ENCODE measurements around the gene OR7C2. TPM values are rescaled to one million over a fixed set of nuclear protein-coding genes. Genes with fewer than 3 reads are reported as not detected.
A peak's percentile ranks its signal among the peaks of the same experiment; 100 is the strongest.

The OR7C2 gene
- total RNA-seq, 2 experiments from 2014 or later, result not detected

GRCh38 chr19:14954071-14954655, 12.9 kb downstream of the OR7C2 start:
- CTCF ChIA-PET, result no interaction called here
- Mint-ChIP-seq H3K27ac (no peak overlapping the region), H3K4me3 (no peak overlapping the region), H3K4me1 (no peaks in the 10 kb centered on the region), H3K9me3 (ENCODE audit: low read depth) (peaks cover 10% of the 10 kb centered on the region), H3K27me3 (peaks cover 7% of the 10 kb centered on the region), H3K36me3 (ENCODE audit: low read depth) (no peaks in the 10 kb centered on the region)
- POLR2A ChIA-PET, result no interaction called here
- ATAC-seq (no peak), DNase-seq (peak; percentile 21)
- intact Hi-C loops (cut with DNase I, micrococcal nuclease), result no loop called here

GRCh38 chr19:14957464-14957863, 16.2 kb downstream of the OR7C2 start:
- peaks cover 14% of the 10 kb centered on the region for H3K9me3 Mint-ChIP-seq (ENCODE audit: low read depth)
- CTCF ChIA-PET, result no interaction called here
- POLR2A ChIA-PET, result no interaction called here
- no peak overlapping the region for H3K4me3 Mint-ChIP-seq
- no peak for ATAC-seq
- peaks cover 11% of the 10 kb centered on the region for H3K27me3 Mint-ChIP-seq
- DNase-seq, result no peak
- H3K27ac Mint-ChIP-seq, result no peak overlapping the region
- intact Hi-C loops (cut with DNase I, micrococcal nuclease), result no loop called here
- H3K36me3 Mint-ChIP-seq (ENCODE audit: low read depth), result no peaks in the 10 kb centered on the region
- H3K4me1 Mint-ChIP-seq, result no peaks in the 10 kb centered on the region

GRCh38 chr19:14959263-14959662, 18.0 kb downstream of the OR7C2 start:
- POLR2A ChIA-PET, result no interaction called here
- intact Hi-C loops (cut with DNase I, micrococcal nuclease), result no loop called here
- DNase-seq (no peak), ATAC-seq (no peak)
- Mint-ChIP-seq H3K27me3 (peaks cover 12% of the 10 kb centered on the region), H3K27ac (no peak overlapping the region), H3K36me3 (ENCODE audit: low read depth) (no peaks in the 10 kb centered on the region), H3K4me1 (no peaks in the 10 kb centered on the region), H3K9me3 (ENCODE audit: low read depth) (peaks cover 14% of the 10 kb centered on the region), H3K4me3 (no peak overlapping the region)
- CTCF ChIA-PET, result no interaction called here

GRCh38 chr19:14961956-14962685, 20.8 kb downstream of the OR7C2 start:
- Mint-ChIP-seq H3K27me3 (peaks cover 8% of the 10 kb centered on the region), H3K4me1 (no peaks in the 10 kb centered on the region), H3K27ac (no peak overlapping the region), H3K9me3 (ENCODE audit: low read depth) (peaks cover 10% of the 10 kb centered on the region), H3K4me3 (no peak overlapping the region), H3K36me3 (ENCODE audit: low read depth) (no peaks in the 10 kb centered on the region)
- ATAC-seq (no peak), DNase-seq (no peak)
- CTCF ChIA-PET, result no interaction called here
- POLR2A ChIA-PET, result no interaction called here
- intact Hi-C loops (cut with DNase I, micrococcal nuclease), result no loop called here

GRCh38 chr19:14968247-14968646, 27.0 kb downstream of the OR7C2 start:
- intact Hi-C loops (cut with DNase I, micrococcal nuclease), result no loop called here
- POLR2A ChIA-PET, result interaction anchor here (0.5 kb wide), 1 partner anchor 30 kb away, joined by 4 read pairs; no protein-coding TSS in a partner anchor
- Mint-ChIP-seq H3K27me3 (peaks cover 13% of the 10 kb centered on the region), H3K36me3 (ENCODE audit: low read depth) (no peaks in the 10 kb centered on the region), H3K27ac (no peak overlapping the region), H3K4me1 (no peaks in the 10 kb centered on the region), H3K9me3 (ENCODE audit: low read depth) (no peaks in the 10 kb centered on the region), H3K4me3 (no peak overlapping the region)
- CTCF ChIA-PET, result no interaction called here
- ATAC-seq, result no peak
- no peak for DNase-seq

DNA sequence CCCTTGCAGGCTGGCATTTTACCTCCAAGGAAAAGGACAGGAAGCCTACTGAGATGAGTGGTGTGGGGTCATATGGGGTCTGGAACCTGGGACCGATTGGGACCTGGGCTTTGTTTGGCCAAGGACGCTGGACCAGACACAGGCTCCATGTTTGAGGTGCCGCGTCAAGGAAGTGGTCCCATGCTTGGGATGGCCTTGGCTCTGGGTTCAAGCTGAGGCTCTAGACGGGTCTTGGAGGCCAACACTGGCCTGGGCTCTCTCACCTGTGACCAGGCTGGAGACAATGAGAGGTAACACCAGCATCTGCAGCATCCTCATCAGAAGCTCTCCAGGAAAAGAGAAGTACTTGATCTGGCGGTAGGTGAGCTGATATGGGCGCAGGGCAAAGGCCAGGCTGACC, 30.2 kb downstream of the OR7C2 start:
- intact Hi-C loops (cut with DNase I, micrococcal nuclease), result no loop called here
- H3K27me3 Mint-ChIP-seq, result peaks cover 17% of the 10 kb centered on the region
- H3K36me3 Mint-ChIP-seq (ENCODE audit: low read depth), result no peaks in the 10 kb centered on the region
- ATAC-seq, result no peak
- ChIA-PET POLR2A (no interaction called here), CTCF (no interaction called here)
- H3K27ac Mint-ChIP-seq, result no peak overlapping the region
- no peaks in the 10 kb centered on the region for H3K4me1 Mint-ChIP-seq
- H3K4me3 Mint-ChIP-seq, result no peak overlapping the region
- DNase-seq, result no peak
- no peaks in the 10 kb centered on the region for H3K9me3 Mint-ChIP-seq (ENCODE audit: low read depth)

DNA sequence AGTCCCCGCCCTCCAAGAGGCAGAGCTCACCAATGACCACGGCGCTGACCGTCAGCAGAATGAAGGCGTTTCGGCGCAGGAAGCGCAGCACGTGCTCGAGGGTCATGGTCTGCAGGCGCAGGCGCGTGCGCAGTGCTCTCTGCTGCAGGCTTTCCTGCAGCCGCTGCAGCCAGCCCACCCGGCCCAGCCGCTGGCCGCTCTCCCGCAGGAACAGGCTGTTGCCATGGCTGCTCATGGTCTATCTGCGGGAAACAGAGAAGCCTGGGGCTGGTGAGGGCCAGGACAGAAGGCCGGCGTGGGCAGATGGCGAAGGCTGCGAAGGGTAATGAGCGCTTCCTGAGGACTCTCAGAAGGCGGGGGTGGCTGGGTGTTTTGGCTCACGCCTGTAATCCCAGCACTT, 31.4 kb downstream of the OR7C2 start:
- H3K9me3 Mint-ChIP-seq (ENCODE audit: low read depth), result no peaks in the 10 kb centered on the region

GRCh38 chr19:14974488-14974887, 33.2 kb downstream of the OR7C2 start:
- ATAC-seq, result no peak
- Mint-ChIP-seq H3K4me3 (no peak overlapping the region), H3K4me1 (peaks cover 5% of the 10 kb centered on the region), H3K36me3 (ENCODE audit: low read depth) (no peaks in the 10 kb centered on the region), H3K27me3 (peaks cover 31% of the 10 kb centered on the region), H3K27ac (no peak overlapping the region), H3K9me3 (ENCODE audit: low read depth) (no peaks in the 10 kb centered on the region)
- POLR2A ChIA-PET, result no interaction called here
- intact Hi-C loops (cut with DNase I, micrococcal nuclease), result no loop called here
- no peak for DNase-seq
- CTCF ChIA-PET, result no interaction called here

More for the DNA sequence above, 31.4 kb downstream of the OR7C2 start:
- ChIA-PET CTCF (no interaction called here), POLR2A (no interaction called here)
- Mint-ChIP-seq H3K36me3 (ENCODE audit: low read depth) (no peaks in the 10 kb centered on the region), H3K4me1 (no peaks in the 10 kb centered on the region), H3K4me3 (no peak overlapping the region), H3K27ac (no peak overlapping the region), H3K27me3 (peaks cover 23% of the 10 kb centered on the region)
- intact Hi-C loops (cut with DNase I, micrococcal nuclease), result no loop called here
- no peak for ATAC-seq
- no peak for DNase-seq

DNA sequence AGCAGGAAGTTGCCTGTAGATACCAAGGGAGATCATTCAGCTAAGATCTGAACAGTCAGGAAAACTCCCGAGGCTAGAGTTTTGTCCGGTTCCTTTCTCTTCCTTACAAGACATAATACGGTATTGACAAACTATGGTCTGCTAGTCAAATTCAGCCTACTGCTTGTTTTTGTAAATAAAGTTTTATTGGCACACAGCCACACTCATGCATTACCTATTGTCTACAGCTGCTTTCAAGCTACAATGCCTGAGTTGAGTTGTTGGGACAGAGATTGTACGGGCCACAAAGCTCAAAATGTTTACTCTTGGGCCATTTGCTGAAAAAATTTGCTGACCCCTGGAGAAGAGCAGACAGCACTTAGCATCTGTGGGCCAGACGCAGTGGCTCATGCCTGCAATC, 35.8 kb downstream of the OR7C2 start:
- Mint-ChIP-seq H3K27ac (no peak overlapping the region), H3K4me1 (peaks cover 5% of the 10 kb centered on the region), H3K9me3 (ENCODE audit: low read depth) (no peaks in the 10 kb centered on the region), H3K27me3 (peaks cover 43% of the 10 kb centered on the region), H3K4me3 (no peak overlapping the region), H3K36me3 (ENCODE audit: low read depth) (no peaks in the 10 kb centered on the region)
- ChIA-PET POLR2A (no interaction called here), CTCF (interaction anchor here (0.6 kb wide), 1 partner anchor 14 kb away, joined by 3 read pairs; no protein-coding TSS in a partner anchor)
- ATAC-seq (no peak), DNase-seq (no peak)
- intact Hi-C loops (cut with DNase I, micrococcal nuclease), result no loop called here

DNA sequence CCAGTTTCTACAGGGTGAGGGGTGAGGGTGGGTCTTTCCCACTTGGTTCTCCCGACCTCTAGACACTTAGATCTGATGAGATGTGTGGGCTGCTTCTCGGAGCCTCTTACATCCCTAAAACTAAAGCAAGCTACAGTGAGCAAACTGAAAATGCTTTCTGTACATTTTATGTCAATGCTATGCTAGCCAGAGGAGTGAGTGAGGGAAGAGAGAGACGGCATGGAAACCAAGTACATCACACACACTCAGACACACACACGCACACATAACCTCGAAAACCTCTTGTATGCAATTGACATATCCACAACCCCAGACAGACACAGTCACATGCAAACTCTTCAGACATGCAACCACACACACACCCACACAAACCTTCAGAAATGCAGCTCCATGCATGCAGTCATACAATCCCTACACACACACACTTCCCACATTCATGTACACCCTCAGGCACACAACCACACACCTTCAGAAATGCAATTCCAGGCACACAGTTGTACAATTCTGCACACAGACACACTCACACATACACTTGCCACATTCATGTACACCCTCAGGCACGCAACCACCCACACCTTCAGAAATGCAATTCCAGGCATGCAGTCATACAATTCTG, 37.0 kb downstream of the OR7C2 start:
- no peak for DNase-seq
- ATAC-seq, result no peak
- intact Hi-C loops (cut with DNase I, micrococcal nuclease), result no loop called here
- ChIA-PET CTCF (no interaction called here), POLR2A (no interaction called here)
- no peaks in the 10 kb centered on the region for H3K9me3 Mint-ChIP-seq (ENCODE audit: low read depth)
- peaks cover 40% of the 10 kb centered on the region for H3K27me3 Mint-ChIP-seq
- peaks cover 5% of the 10 kb centered on the region for H3K4me1 Mint-ChIP-seq
- H3K4me3 Mint-ChIP-seq, result no peak overlapping the region
- no peak overlapping the region for H3K27ac Mint-ChIP-seq
- H3K36me3 Mint-ChIP-seq (ENCODE audit: low read depth), result no peaks in the 10 kb centered on the region

GRCh38 chr19:14979476-14980255, 38.4 kb downstream of the OR7C2 start, which contains the start of gene SLC1A6:
Gene SLC1A6, minus strand, starts transcription at chr19:14979864. Its CDS starts 6,954 bp downstream, at chr19:14972910.
- no peak within 1 kb of the TSS for H3K27ac Mint-ChIP-seq
- DNase-seq (peak; percentile 11), ATAC-seq (no peak)
- no peak within 1 kb of the TSS for H3K4me3 Mint-ChIP-seq
- ChIA-PET CTCF (no interaction called here), POLR2A (no interaction called here)
- peaks cover 5% of the 10 kb centered on the region for H3K4me1 Mint-ChIP-seq
- H3K36me3 Mint-ChIP-seq (ENCODE audit: low read depth), result no peaks in the 10 kb centered on the region
- H3K9me3 Mint-ChIP-seq (ENCODE audit: low read depth), result no peaks in the 10 kb centered on the region
- peaks cover 40% of the 10 kb centered on the region for H3K27me3 Mint-ChIP-seq
- intact Hi-C loops (cut with DNase I, micrococcal nuclease), result no loop called here

Measured in activated CD4-positive, alpha-beta T cell treated with anti-CD3 and anti-CD28 coated beads for 36 hours (primary cell).